ENCODE data around the gene CLEC4M. TPM values are rescaled to one million over a fixed set of nuclear protein-coding genes. Genes with fewer than 3 reads are reported as not detected.

CLEC4M gene
- total RNA-seq, 2 experiments from 2014 or later: not detected

DNA sequence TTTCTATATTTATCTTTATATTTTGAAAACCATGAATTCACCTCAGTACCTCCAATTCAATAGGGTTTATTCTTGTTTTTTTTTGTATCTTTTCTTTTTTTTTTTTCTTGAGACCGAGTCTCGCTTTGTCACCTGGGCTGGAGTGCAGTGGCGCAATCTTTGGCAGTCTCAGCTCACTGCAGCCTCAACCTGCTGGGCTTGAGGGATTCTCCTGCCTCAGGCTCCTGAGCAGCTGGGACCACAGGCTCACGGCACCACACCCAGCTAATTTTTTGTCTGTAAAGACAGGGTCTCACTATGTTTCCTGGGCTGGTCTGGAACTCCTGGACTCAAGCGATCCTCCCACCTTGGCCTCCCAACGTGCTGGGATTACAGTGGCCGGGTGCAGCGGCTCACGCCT lies 43.8 kb downstream of the CLEC4M start:
- H4K20me1 ChIP-seq (ENCODE audit: insufficient read depth, low read length): no peaks in the 10 kb centered on the region
- no peaks in the 10 kb centered on the region for H3K36me3 ChIP-seq (ENCODE audit: insufficient read depth, low read length)
- no peaks in the 10 kb centered on the region for H3K9me2 ChIP-seq (ENCODE audit: insufficient read depth, low read length)
- intact Hi-C loops (cut with micrococcal nuclease; ENCODE audit: unreplicated experiment): no loop called here
- H3K4me3 ChIP-seq (ENCODE audit: low read depth, low read length, poor library complexity, severe bottlenecking): no peak overlapping the region
- H2AFZ ChIP-seq (ENCODE audit: low read length): no peak overlapping the region
- no peaks in the 10 kb centered on the region for H3K4me1 ChIP-seq (ENCODE audit: insufficient read depth, low read length, poor library complexity, severe bottlenecking)
- CTCF ChIA-PET (ENCODE audit: unreplicated experiment): no interaction called here
- POLR2A ChIA-PET: interaction anchor here (0.7 kb wide), 1 partner anchor 472 kb away, joined by 3 read pairs; no protein-coding TSS in a partner anchor
- H3K79me2 ChIP-seq (ENCODE audit: insufficient read depth, low read depth, low read length): no peaks in the 10 kb centered on the region
- no peak overlapping the region for H3K4me2 ChIP-seq (ENCODE audit: low read length)
- DNase-seq (ENCODE audit: low spot score): no peak
- TF ChIP-seq CTCF (conservative IDR thresholded peaks at IDR 0.05; ENCODE audit: low read length) (no peak), EZH2phosphoT487 (IDR thresholded peaks at IDR 0.05; ENCODE audit: borderline replicate concordance, low read depth, low read length) (no peak)
- no peak overlapping the region for H3K27ac ChIP-seq (ENCODE audit: low read depth, low read length, poor library complexity, severe bottlenecking)
- no TSS peak for BruUV-seq (replicated peaks)
- no peaks in the 10 kb centered on the region for H3K9me3 ChIP-seq (ENCODE audit: low read length)

- no peaks in the 10 kb centered on the region for H3K9me2 ChIP-seq (ENCODE audit: insufficient read depth, low read length)
- TF ChIP-seq EZH2phosphoT487 (IDR thresholded peaks at IDR 0.05; ENCODE audit: borderline replicate concordance, low read depth, low read length) (no peak), CTCF (conservative IDR thresholded peaks at IDR 0.05; ENCODE audit: low read length) (no peak)
- POLR2A ChIA-PET: no interaction called here
- no peak overlapping the region for H2AFZ ChIP-seq (ENCODE audit: low read length)
- DNase-seq (ENCODE audit: low spot score): no peak
- no peak overlapping the region for H3K4me2 ChIP-seq (ENCODE audit: low read length)
- CTCF ChIA-PET (ENCODE audit: unreplicated experiment): no interaction called here
- H3K4me3 ChIP-seq (ENCODE audit: low read depth, low read length, poor library complexity, severe bottlenecking): no peak overlapping the region
- no peaks in the 10 kb centered on the region for H4K20me1 ChIP-seq (ENCODE audit: insufficient read depth, low read length)
- no TSS peak for BruUV-seq (replicated peaks)
- H3K9me3 ChIP-seq (ENCODE audit: low read length): no peaks in the 10 kb centered on the region
- intact Hi-C loops (cut with micrococcal nuclease; ENCODE audit: unreplicated experiment): no loop called here
- no peaks in the 10 kb centered on the region for H3K4me1 ChIP-seq (ENCODE audit: insufficient read depth, low read length, poor library complexity, severe bottlenecking)
- H3K36me3 ChIP-seq (ENCODE audit: insufficient read depth, low read length): no peaks in the 10 kb centered on the region
- H3K27ac ChIP-seq (ENCODE audit: low read depth, low read length, poor library complexity, severe bottlenecking): no peak overlapping the region
- no peaks in the 10 kb centered on the region for H3K79me2 ChIP-seq (ENCODE audit: insufficient read depth, low read depth, low read length)
Observed at GRCh38 chr19:7808108-7808507, 45.1 kb downstream of the CLEC4M start.

DNA sequence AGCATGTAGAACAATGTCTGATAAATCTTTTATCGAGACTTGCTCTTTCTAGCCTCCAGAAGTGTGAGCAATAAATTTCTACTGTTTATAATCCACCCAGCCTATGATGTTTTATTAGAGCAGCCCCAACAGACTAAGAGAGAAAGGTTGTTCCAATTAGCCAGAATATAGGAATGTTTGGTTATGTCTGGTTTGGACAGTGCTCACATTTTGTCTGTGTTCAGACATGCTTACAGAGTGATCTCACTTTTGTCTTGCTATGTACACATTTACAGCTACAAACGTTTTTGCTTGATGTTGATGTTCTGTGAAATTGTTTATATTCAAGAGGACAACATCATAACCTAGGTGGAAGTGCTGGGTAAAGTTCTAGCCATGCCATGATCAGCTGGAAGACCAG lies 48.9 kb downstream of the CLEC4M start:
- Histone ChIP-seq H3K4me1 (ENCODE audit: insufficient read depth, low read length, poor library complexity, severe bottlenecking) (no peaks in the 10 kb centered on the region), H3K9me2 (ENCODE audit: insufficient read depth, low read length) (no peaks in the 10 kb centered on the region), H3K79me2 (ENCODE audit: insufficient read depth, low read depth, low read length) (no peaks in the 10 kb centered on the region), H3K27ac (ENCODE audit: low read depth, low read length, poor library complexity, severe bottlenecking) (no peak overlapping the region), H2AFZ (ENCODE audit: low read length) (no peak overlapping the region), H3K9me3 (ENCODE audit: low read length) (no peaks in the 10 kb centered on the region), H3K36me3 (ENCODE audit: insufficient read depth, low read length) (no peaks in the 10 kb centered on the region), H4K20me1 (ENCODE audit: insufficient read depth, low read length) (no peaks in the 10 kb centered on the region), H3K4me3 (ENCODE audit: low read depth, low read length, poor library complexity, severe bottlenecking) (no peak overlapping the region), H3K4me2 (ENCODE audit: low read length) (no peak overlapping the region)
- POLR2A ChIA-PET: interaction anchor here (0.7 kb wide), 1 partner anchor 341 kb away, joined by 4 read pairs; no protein-coding TSS in a partner anchor
- intact Hi-C loops (cut with micrococcal nuclease; ENCODE audit: unreplicated experiment): no loop called here
- no peak for DNase-seq (ENCODE audit: low spot score)
- CTCF ChIA-PET (ENCODE audit: unreplicated experiment): no interaction called here
- no peak for TF ChIP-seq CTCF (conservative IDR thresholded peaks at IDR 0.05; ENCODE audit: low read length)
- no peak for TF ChIP-seq EZH2phosphoT487 (IDR thresholded peaks at IDR 0.05; ENCODE audit: borderline replicate concordance, low read depth, low read length)
- BruUV-seq (replicated peaks): no TSS peak

Data from OCI-LY7 (cell line).